ENCODE measurements around the gene ASB18.

Gene ASB18

DNA sequence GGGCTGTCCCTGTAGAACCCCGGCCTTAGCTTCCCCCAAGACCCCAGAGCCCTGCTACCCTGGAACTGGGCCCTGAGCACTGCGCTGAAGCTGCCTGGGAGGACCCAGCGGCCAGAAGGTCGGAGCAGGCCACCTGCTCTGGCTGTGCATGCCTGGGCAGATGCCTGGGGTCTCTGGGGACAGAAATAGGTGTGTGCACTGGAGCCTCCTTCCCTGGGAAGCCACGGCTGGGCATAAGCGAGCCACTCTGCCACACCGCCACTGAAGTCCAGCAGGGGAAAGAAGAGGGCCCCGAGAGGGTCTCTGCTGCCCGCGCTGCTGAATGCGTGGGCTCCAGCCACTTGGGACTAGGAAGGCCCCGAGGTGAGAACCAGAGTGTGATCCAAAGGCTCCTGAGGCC is 102.7 kb downstream of the ASB18 start:
- TF ChIP-seq POLR2AphosphoS5 (IDR thresholded peaks at IDR 0.05; ENCODE audit: low read depth, low read length) (no peak), SIN3A (IDR thresholded peaks at IDR 0.05; ENCODE audit: borderline replicate concordance, insufficient read depth, low read length) (no peak), FOXP2 (optimal IDR thresholded peaks at IDR 0.05; ENCODE audit: borderline replicate concordance, extremely low read depth, extremely low read length, insufficient read depth) (no peak), TAF1 (IDR thresholded peaks at IDR 0.05; ENCODE audit: borderline replicate concordance, insufficient read depth, low read length) (no peak)
- TF ChIP-seq, protein P1, sequence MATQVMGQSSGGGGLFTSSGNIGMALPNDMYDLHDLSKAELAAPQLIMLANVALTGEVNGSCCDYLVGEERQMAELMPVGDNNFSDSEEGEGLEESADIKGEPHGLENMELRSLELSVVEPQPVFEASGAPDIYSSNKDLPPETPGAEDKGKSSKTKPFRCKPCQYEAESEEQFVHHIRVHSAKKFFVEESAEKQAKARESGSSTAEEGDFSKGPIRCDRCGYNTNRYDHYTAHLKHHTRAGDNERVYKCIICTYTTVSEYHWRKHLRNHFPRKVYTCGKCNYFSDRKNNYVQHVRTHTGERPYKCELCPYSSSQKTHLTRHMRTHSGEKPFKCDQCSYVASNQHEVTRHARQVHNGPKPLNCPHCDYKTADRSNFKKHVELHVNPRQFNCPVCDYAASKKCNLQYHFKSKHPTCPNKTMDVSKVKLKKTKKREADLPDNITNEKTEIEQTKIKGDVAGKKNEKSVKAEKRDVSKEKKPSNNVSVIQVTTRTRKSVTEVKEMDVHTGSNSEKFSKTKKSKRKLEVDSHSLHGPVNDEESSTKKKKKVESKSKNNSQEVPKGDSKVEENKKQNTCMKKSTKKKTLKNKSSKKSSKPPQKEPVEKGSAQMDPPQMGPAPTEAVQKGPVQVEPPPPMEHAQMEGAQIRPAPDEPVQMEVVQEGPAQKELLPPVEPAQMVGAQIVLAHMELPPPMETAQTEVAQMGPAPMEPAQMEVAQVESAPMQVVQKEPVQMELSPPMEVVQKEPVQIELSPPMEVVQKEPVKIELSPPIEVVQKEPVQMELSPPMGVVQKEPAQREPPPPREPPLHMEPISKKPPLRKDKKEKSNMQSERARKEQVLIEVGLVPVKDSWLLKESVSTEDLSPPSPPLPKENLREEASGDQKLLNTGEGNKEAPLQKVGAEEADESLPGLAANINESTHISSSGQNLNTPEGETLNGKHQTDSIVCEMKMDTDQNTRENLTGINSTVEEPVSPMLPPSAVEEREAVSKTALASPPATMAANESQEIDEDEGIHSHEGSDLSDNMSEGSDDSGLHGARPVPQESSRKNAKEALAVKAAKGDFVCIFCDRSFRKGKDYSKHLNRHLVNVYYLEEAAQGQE (IDR thresholded peaks at IDR 0.05; ENCODE audit: insufficient read depth in 1 of 2, low read depth in 2 of 2, low read length in 2 of 2), result no peak

DNA sequence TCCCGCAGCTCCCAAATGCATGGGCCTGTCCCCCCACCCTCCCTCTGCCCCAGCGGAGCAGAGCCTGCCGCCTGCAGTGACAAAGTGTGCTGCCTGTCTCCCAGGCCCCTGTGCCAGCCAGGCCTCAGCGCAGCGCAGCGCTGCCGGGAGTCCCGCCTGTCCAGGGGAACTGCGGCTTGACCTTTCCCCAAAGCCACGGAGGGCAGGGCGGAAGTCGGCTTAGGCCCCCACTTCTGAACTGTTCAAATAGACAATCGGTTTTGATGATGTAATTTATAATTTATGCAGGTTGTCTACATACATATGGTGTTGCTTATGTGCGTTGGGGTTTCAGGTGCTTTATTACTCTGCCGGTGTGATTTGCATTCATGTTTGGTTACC is 103.1 kb downstream of the ASB18 start:
- no peak for TF ChIP-seq FOXP2 (optimal IDR thresholded peaks at IDR 0.05; ENCODE audit: borderline replicate concordance, extremely low read depth, extremely low read length, insufficient read depth)
- TF ChIP-seq POLR2AphosphoS5 (IDR thresholded peaks at IDR 0.05; ENCODE audit: low read depth, low read length), result no peak
- no peak for TF ChIP-seq TAF1 (IDR thresholded peaks at IDR 0.05; ENCODE audit: borderline replicate concordance, insufficient read depth, low read length)
- no peak for TF ChIP-seq SIN3A (IDR thresholded peaks at IDR 0.05; ENCODE audit: borderline replicate concordance, insufficient read depth, low read length)
- TF ChIP-seq, protein P1 (IDR thresholded peaks at IDR 0.05; ENCODE audit: insufficient read depth in 1 of 2, low read depth in 2 of 2, low read length in 2 of 2), result no peak

DNA sequence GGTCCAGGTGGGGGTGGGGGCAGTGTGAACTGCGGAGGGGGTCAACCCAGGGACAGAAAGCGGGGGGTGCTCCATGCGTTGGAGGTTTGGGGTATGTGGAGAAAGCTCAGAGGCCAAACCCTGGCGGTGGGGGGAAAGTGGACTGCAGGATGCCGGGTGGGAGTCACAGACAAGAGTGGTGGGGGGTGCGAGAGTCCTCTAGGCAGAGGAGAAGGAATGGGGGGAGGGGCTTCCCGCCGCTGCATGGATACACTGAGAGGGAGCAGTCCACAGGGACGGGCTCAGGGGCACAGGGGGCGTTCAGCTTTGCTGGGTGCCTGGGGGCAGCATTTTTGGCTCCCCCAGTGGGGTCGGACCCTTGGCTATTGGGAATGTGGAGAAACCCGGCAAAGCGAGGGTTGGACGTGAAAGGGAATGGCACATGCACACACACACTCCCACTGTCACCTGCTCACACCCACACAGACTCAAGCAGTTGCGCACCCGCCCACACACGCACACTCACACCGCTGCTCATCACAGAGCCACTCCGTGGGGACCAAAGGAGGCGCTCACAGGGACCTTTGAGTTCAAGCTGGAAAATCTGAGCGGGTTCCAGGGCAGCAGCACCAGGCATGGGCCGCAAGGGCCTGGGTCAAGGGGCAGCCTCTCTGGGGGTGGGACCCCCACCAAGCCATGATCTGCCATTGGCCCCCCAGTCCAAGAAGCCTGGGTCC is 103.7 kb downstream of the ASB18 start:
- TF ChIP-seq POLR2AphosphoS5 (IDR thresholded peaks at IDR 0.05; ENCODE audit: low read depth, low read length) (no peak), TAF1 (IDR thresholded peaks at IDR 0.05; ENCODE audit: borderline replicate concordance, insufficient read depth, low read length) (no peak)
- TF ChIP-seq, protein P1 (IDR thresholded peaks at IDR 0.05; ENCODE audit: insufficient read depth in 1 of 2, low read depth in 2 of 2, low read length in 2 of 2), result no peak

DNA sequence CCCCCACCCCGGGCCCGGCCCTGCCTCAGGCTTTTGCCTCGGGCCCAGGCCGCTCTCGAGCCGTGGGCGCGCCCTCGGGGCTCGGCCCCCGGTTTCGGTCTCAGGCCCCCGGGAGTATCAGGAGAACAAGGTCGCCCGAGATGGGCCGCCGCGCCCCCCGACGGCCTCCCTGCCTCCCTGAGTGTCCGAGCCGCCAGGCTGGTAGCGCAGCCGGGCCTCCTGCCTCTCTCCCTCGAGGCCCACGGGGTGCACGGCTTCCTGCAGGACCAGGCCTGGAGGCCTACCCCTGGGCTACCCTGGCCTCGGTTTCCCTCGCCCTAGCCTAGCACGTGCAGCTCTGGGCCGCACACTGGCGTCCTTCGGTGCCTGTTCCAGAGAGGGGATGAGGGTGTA is 104.4 kb downstream of the ASB18 start:
- TF ChIP-seq SIN3A (IDR thresholded peaks at IDR 0.05; ENCODE audit: borderline replicate concordance, insufficient read depth, low read length) (no peak), POLR2AphosphoS5 (IDR thresholded peaks at IDR 0.05; ENCODE audit: low read depth, low read length) (no peak), TAF1 (IDR thresholded peaks at IDR 0.05; ENCODE audit: borderline replicate concordance, insufficient read depth, low read length) (no peak), FOXP2 (optimal IDR thresholded peaks at IDR 0.05; ENCODE audit: borderline replicate concordance, extremely low read depth, extremely low read length, insufficient read depth) (no peak)
- TF ChIP-seq, protein P1 (IDR thresholded peaks at IDR 0.05; ENCODE audit: insufficient read depth in 1 of 2, low read depth in 2 of 2, low read length in 2 of 2), result no peak
